Measurements from ENCODE around the gene DNAL4. TPM values are rescaled to one million over a fixed set of nuclear protein-coding genes. Genes with fewer than 3 reads are reported as not detected.

Gene DNAL4
- total RNA-seq, 6 experiments from 2014 or later, result 8.6 to 11.5 (median 9.8) TPM

- no peak overlapping the region for H3K4me3 Mint-ChIP-seq
- H3K36me3 Mint-ChIP-seq (ENCODE audit: low read depth), result peaks cover 42% of the 10 kb centered on the region
- peaks cover 5% of the 10 kb centered on the region; the same call in 1 of the 2 replicates for H3K4me1 Mint-ChIP-seq (ENCODE audit: low read depth)
- peaks cover 2% of the 10 kb centered on the region for H3K27me3 Mint-ChIP-seq (ENCODE audit: insufficient read depth)
- no peaks in the 10 kb centered on the region for H3K9me3 Mint-ChIP-seq
- no peak for TF ChIP-seq CTCF (IDR thresholded peaks at IDR 0.05)
- no peak overlapping the region for H3K27ac Mint-ChIP-seq
- no peak for DNase-seq
Observed at GRCh38 chr22:38741576-38741975, 52.4 kb downstream of the DNAL4 start.

GRCh38 chr22:38741166-38741565, 52.8 kb downstream of the DNAL4 start:
- no peak for DNase-seq
- H3K4me3 Mint-ChIP-seq, result no peak overlapping the region
- no peak overlapping the region for H3K27ac Mint-ChIP-seq
- no peaks in the 10 kb centered on the region for H3K9me3 Mint-ChIP-seq
- peaks cover 2% of the 10 kb centered on the region for H3K27me3 Mint-ChIP-seq (ENCODE audit: insufficient read depth)
- no peak for TF ChIP-seq CTCF (IDR thresholded peaks at IDR 0.05)
- peaks cover 5% of the 10 kb centered on the region; the same call in 1 of the 2 replicates for H3K4me1 Mint-ChIP-seq (ENCODE audit: low read depth)
- peaks cover 42% of the 10 kb centered on the region for H3K36me3 Mint-ChIP-seq (ENCODE audit: low read depth)

GRCh38 chr22:38740754-38741153, 53.2 kb downstream of the DNAL4 start:
- no peak for DNase-seq
- no peak overlapping the region for H3K4me3 Mint-ChIP-seq
- H3K4me1 Mint-ChIP-seq (ENCODE audit: low read depth), result peaks cover 5% of the 10 kb centered on the region; the same call in 1 of the 2 replicates
- no peaks in the 10 kb centered on the region for H3K9me3 Mint-ChIP-seq
- H3K36me3 Mint-ChIP-seq (ENCODE audit: low read depth), result peaks cover 42% of the 10 kb centered on the region
- H3K27ac Mint-ChIP-seq, result no peak overlapping the region
- peaks cover 2% of the 10 kb centered on the region for H3K27me3 Mint-ChIP-seq (ENCODE audit: insufficient read depth)
- no peak for TF ChIP-seq CTCF (IDR thresholded peaks at IDR 0.05)

GRCh38 chr22:38740116-38740723, 53.7 kb downstream of the DNAL4 start:
- TF ChIP-seq CTCF (IDR thresholded peaks at IDR 0.05), result no peak
- H3K4me3 Mint-ChIP-seq, result no peak overlapping the region
- H3K4me1 Mint-ChIP-seq (ENCODE audit: low read depth), result peaks cover 5% of the 10 kb centered on the region; the same call in 1 of the 2 replicates
- H3K9me3 Mint-ChIP-seq, result no peaks in the 10 kb centered on the region
- H3K27ac Mint-ChIP-seq, result no peak overlapping the region
- peaks cover 42% of the 10 kb centered on the region for H3K36me3 Mint-ChIP-seq (ENCODE audit: low read depth)
- H3K27me3 Mint-ChIP-seq (ENCODE audit: insufficient read depth), result peaks cover 2% of the 10 kb centered on the region
- no peak for DNase-seq

GRCh38 chr22:38739300-38740055, 54.5 kb downstream of the DNAL4 start:
- H3K36me3 Mint-ChIP-seq (ENCODE audit: low read depth), result peaks cover 35% of the 10 kb centered on the region
- H3K9me3 Mint-ChIP-seq, result no peaks in the 10 kb centered on the region
- H3K27ac Mint-ChIP-seq, result no peak overlapping the region
- H3K4me1 Mint-ChIP-seq (ENCODE audit: low read depth), result peaks cover 5% of the 10 kb centered on the region; the same call in 1 of the 2 replicates
- H3K4me3 Mint-ChIP-seq, result no peak overlapping the region
- H3K27me3 Mint-ChIP-seq (ENCODE audit: insufficient read depth), result peaks cover 2% of the 10 kb centered on the region
- no peak for TF ChIP-seq CTCF (IDR thresholded peaks at IDR 0.05)
- no peak for DNase-seq

Data from HFFc6 (cell line).